Nephron (organoid): ENCODE measurements around the gene FTH1.
A peak's percentile ranks its signal among the peaks of the same experiment; 100 is the strongest.

Source experiments
- H3K27ac Mint-ChIP-seq, 3 experiments: 2 replicates each; pipeline ENCODE4 v1.8.0; 2020; ENCODE audit warnings: mixed read lengths in 3 of 3, mild to moderate bottlenecking in 2 of 3, moderate library complexity in 1 of 3
- H3K27me3 Mint-ChIP-seq: 2 replicates; pipeline ENCODE4 v1.8.0; 2021; ENCODE audit warnings: low read depth, mild to moderate bottlenecking, moderate library complexity, mixed read lengths
- H3K36me3 Mint-ChIP-seq: 2 replicates; pipeline ENCODE4 v1.8.0; 2020; ENCODE audit warnings: low read depth, mixed read lengths
- H3K4me1 Mint-ChIP-seq: 2 replicates; pipeline ENCODE4 v1.8.0; 2020; ENCODE audit warnings: mixed read lengths
- H3K4me3 Mint-ChIP-seq, 3 experiments: 2 replicates each; pipeline ENCODE4 v1.8.0; 2020; ENCODE audit warnings: mild to moderate bottlenecking in 3 of 3, mixed read lengths in 3 of 3, moderate library complexity in 2 of 3
- H3K9me3 Mint-ChIP-seq: 2 replicates; pipeline ENCODE4 v1.8.0; 2020; ENCODE audit warnings: mixed read lengths
- TF ChIP-seq, protein P1 (sequence below), 3 experiments: fragments of 200-600 bp; sonication (generic); IDR thresholded peaks; one replicate each; pipeline ENCODE4 v1.5.0; 2021; ENCODE audit warnings: antibody characterized with exemption in 3 of 3; ENCODE audit not compliant: unreplicated experiment in 3 of 3

Gene FTH1

DNA sequence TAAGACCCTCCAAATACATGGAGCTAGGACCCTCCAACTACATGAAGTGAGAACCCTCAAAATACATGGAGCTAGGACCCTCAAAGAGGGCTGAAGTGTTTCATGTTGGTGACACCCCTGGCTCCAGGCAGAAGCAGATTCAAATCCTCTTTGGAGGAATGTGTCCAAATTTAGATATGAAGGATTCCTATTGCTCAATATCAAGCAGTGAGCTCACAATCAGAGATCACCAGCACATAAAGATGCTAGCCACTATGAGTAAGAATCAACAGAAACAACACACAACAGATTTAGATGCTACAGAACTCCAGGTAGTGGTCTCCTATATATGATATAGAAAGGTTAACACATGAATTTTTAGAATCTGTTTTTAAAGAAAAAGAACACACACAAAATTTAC lies 38.8 kb downstream of the FTH1 start:
- Mint-ChIP-seq H3K27me3 (no peaks in the 10 kb centered on the region), H3K9me3 (peaks cover 6% of the 10 kb centered on the region), H3K4me3 (no peak overlapping the region), H3K36me3 (peaks cover 5% of the 10 kb centered on the region), H3K27ac (no peak overlapping the region), H3K4me1 (peaks cover 39% of the 10 kb centered on the region)
- TF ChIP-seq, protein P1, sequence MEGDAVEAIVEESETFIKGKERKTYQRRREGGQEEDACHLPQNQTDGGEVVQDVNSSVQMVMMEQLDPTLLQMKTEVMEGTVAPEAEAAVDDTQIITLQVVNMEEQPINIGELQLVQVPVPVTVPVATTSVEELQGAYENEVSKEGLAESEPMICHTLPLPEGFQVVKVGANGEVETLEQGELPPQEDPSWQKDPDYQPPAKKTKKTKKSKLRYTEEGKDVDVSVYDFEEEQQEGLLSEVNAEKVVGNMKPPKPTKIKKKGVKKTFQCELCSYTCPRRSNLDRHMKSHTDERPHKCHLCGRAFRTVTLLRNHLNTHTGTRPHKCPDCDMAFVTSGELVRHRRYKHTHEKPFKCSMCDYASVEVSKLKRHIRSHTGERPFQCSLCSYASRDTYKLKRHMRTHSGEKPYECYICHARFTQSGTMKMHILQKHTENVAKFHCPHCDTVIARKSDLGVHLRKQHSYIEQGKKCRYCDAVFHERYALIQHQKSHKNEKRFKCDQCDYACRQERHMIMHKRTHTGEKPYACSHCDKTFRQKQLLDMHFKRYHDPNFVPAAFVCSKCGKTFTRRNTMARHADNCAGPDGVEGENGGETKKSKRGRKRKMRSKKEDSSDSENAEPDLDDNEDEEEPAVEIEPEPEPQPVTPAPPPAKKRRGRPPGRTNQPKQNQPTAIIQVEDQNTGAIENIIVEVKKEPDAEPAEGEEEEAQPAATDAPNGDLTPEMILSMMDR (IDR thresholded peaks at IDR 0.05; ENCODE audit: unreplicated experiment in 3 of 3), result no peak

DNA sequence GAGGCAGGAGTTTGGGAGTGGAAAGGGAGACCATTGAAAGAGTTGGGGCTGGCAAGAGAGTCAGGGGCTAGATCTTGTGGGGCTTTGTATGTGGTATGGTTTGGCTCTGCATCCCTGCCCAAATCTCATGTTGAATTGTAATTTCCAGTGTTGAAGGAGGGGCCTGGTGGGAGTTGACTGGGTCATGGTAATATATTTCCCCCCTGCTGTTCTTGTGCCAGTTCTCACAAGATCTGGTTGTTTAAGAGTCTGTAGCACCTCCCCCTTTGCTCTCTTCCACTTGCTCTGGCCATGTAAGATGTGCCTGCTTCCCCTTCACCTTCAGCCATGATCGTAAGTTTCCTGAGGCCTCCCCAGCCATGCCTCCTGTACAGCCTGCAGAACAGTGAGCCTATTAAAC lies 39.9 kb downstream of the FTH1 start:
- Mint-ChIP-seq H3K27ac (peak overlapping the region; percentile 26 to 66 (median 44)), H3K36me3 (peaks cover 5% of the 10 kb centered on the region), H3K4me1 (peaks cover 50% of the 10 kb centered on the region), H3K9me3 (peaks cover 3% of the 10 kb centered on the region), H3K27me3 (no peaks in the 10 kb centered on the region), H3K4me3 (no peak overlapping the region)
- TF ChIP-seq, protein P1 (IDR thresholded peaks at IDR 0.05; ENCODE audit: unreplicated experiment in 3 of 3), result no peak

DNA sequence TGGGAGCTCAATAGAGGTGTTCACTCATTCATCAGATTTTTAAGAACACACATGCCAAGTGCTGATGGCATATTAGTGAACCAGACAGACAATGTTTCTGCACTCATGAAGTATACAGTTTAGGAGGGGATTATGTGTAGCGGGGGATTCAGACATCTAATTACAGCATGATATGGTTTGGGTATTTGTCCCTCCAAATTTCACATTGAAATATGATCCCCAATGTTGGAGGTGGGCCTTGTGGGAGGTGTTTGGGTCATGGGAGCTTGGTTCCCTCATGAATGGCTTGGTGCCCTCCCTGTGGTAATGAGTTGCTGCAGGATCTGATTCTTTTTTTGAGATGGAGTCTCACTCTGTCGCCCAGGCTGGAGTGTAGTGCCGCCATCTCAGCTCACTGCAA lies 41.2 kb downstream of the FTH1 start:
- Mint-ChIP-seq H3K27ac (peak overlapping the region; percentile 98 to 100 (median 99)), H3K4me3 (no peak overlapping the region), H3K27me3 (no peaks in the 10 kb centered on the region), H3K9me3 (peaks cover 3% of the 10 kb centered on the region), H3K36me3 (peaks cover 5% of the 10 kb centered on the region), H3K4me1 (peaks cover 57% of the 10 kb centered on the region)
- TF ChIP-seq, protein P1 (IDR thresholded peaks at IDR 0.05; ENCODE audit: unreplicated experiment in 3 of 3), result no peak

DNA sequence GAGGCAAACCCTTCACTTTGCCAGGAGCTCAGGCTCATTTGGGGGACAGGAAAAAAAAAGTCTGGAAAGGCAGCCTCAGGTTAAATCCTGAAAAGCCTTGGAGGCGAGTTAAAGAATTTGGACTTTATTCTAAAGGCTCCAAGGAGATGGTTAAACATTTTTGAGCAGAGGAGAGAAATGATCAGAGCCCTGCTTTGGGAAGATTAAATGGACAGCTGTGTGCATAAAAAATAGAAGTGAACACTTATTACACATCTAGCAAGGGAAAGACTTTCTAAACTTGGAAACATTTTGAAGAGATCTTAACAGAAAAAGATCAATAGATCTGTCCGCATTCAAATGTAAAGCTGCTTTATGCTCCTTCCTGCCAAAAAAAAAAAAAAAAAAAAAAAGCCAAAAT lies 41.7 kb downstream of the FTH1 start:
- TF ChIP-seq, protein P1 (IDR thresholded peaks at IDR 0.05; ENCODE audit: unreplicated experiment in 3 of 3), result no peak
- peaks cover 3% of the 10 kb centered on the region for H3K9me3 Mint-ChIP-seq
- H3K27ac Mint-ChIP-seq, result peak overlapping the region; percentile 98 to 100 (median 99)
- H3K4me3 Mint-ChIP-seq, result peak overlapping the region in 1 of 3 experiments; percentile 6
- H3K36me3 Mint-ChIP-seq, result peaks cover 5% of the 10 kb centered on the region
- H3K4me1 Mint-ChIP-seq, result peaks cover 59% of the 10 kb centered on the region
- no peaks in the 10 kb centered on the region for H3K27me3 Mint-ChIP-seq

DNA sequence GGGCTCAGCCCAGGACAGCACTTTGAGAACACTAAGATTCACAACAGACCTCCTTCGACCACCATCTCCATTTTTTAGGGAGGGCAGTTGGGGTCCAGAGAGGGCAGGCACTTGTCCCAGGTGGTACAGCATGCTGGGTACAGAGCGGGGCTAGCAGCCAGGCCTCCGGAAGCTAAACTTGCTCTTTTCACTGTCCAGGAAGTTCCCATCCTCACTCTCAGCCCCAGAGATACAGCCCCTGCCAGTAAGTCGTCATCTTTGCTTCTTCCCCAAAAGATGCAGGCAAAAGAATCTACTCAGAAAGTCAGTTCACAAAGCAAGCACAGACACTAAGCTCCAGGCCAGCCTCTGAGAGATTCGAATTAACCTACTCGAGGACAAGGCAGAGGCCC lies 43.4 kb downstream of the FTH1 start:
- H3K4me1 Mint-ChIP-seq, result peaks cover 73% of the 10 kb centered on the region
- peak overlapping the region in 2 of 3 experiments; percentile 19 to 44 for H3K4me3 Mint-ChIP-seq
- H3K36me3 Mint-ChIP-seq, result peaks cover 5% of the 10 kb centered on the region
- H3K27me3 Mint-ChIP-seq, result no peaks in the 10 kb centered on the region
- TF ChIP-seq, protein P1 (IDR thresholded peaks at IDR 0.05; ENCODE audit: unreplicated experiment in 3 of 3), result no peak
- H3K27ac Mint-ChIP-seq, result peak overlapping the region; percentile 98 to 100 (median 99)
- H3K9me3 Mint-ChIP-seq, result peaks cover 3% of the 10 kb centered on the region
